ENCODE measurements around the gene RNF44. TPM values are rescaled to one million over a fixed set of nuclear protein-coding genes. Genes with fewer than 3 reads are reported as not detected.

The RNF44 gene
- 2.1 and 4.6 TPM in 2 replicates for total RNA-seq

GRCh38 chr5:176536902-176537553, at the start of gene RNF44:
Gene RNF44 (minus strand): TSS chr5:176537402. CDS start chr5:176532472, 4,930 bp downstream.

GRCh38 chr5:176548967-176549444, 11.8 kb upstream of the RNF44 start, which contains the start of gene CDHR2:
Gene CDHR2 (plus strand): TSS chr5:176549342. CDS start chr5:176565353, 16,011 bp downstream.

Other genes starting within 250 kb of the RNF44 start
- 76.3 and 103 TPM in 2 replicates for gene KIAA1191, start 175.6 kb downstream of the RNF44 start, total RNA-seq
- 23.8 and 25.2 TPM in 2 replicates for gene ARL10, start 171.9 kb downstream of the RNF44 start, total RNA-seq
- 6.8 and 10.7 TPM in 2 replicates for gene NOP16, start 148.8 kb downstream of the RNF44 start, total RNA-seq
- 15.4 and 21.3 TPM in 2 replicates for gene HIGD2A, start 148.7 kb downstream of the RNF44 start, total RNA-seq
- 72.2 and 86.4 TPM in 2 replicates for gene CLTB, start 120.9 kb downstream of the RNF44 start, total RNA-seq
- 39.5 and 48.1 TPM in 2 replicates for gene FAF2, start 89.0 kb downstream of the RNF44 start, total RNA-seq
- 0.05 TPM in 1 of 2 replicates, not detected in the other for gene CDHR2, start 11.9 kb upstream of the RNF44 start, total RNA-seq
- gene GPRIN1, start 72.8 kb upstream of the RNF44 start, total RNA-seq, result 1.8 and 7.3 TPM in 2 replicates
- gene SNCB, start 93.1 kb upstream of the RNF44 start, total RNA-seq, result 0.18 TPM in 1 of 2 replicates, not detected in the other
- gene EIF4E1B, start 93.3 kb upstream of the RNF44 start, total RNA-seq, result not detected in 2 replicates
- gene TSPAN17, start 110.1 kb upstream of the RNF44 start, total RNA-seq, result 33.3 and 37.6 TPM in 2 replicates

Data from smooth muscle cell of the umbilical artery (primary cell).